NCI-H345 (cell line): Measurements from ENCODE around the gene USP14.

ENCODE experiments used
- DNase-seq: peaks from one replicate; lab custom pipeline; 2025; lab: John Stamatoyannopoulos, UW

USP14 gene

GRCh38 chr18:159933-160332 is 1.6 kb downstream of the USP14 start:
- no peak for DNase-seq

- no peak for DNase-seq
These were observed 2.6 kb downstream of the USP14 start for GRCh38 chr18:160831-161570.

GRCh38 chr18:172361-172760 is 14.0 kb downstream of the USP14 start:
- peak; percentile 81 for DNase-seq

- no peak for DNase-seq
These were observed 21.1 kb downstream of the USP14 start for GRCh38 chr18:179499-179898.

GRCh38 chr18:181711-182110 is 23.4 kb downstream of the USP14 start:
- DNase-seq, result no peak

GRCh38 chr18:183769-184168 is 25.4 kb downstream of the USP14 start:
- peak; percentile 72 for DNase-seq

GRCh38 chr18:189254-189653 is 30.9 kb downstream of the USP14 start:
- no peak for DNase-seq

- no peak for DNase-seq
These were observed 33.4 kb downstream of the USP14 start for GRCh38 chr18:191725-192124.

GRCh38 chr18:192801-193200 is 34.4 kb downstream of the USP14 start:
- DNase-seq, result no peak

GRCh38 chr18:195651-196050 is 37.3 kb downstream of the USP14 start:
- no peak for DNase-seq

GRCh38 chr18:199214-199613 is 40.9 kb downstream of the USP14 start:
- DNase-seq, result no peak

GRCh38 chr18:199768-200167 is 41.4 kb downstream of the USP14 start:
- peak; percentile 30 for DNase-seq

GRCh38 chr18:210075-210474 is 51.7 kb downstream of the USP14 start:
- no peak for DNase-seq

GRCh38 chr18:210733-211132 is 52.4 kb downstream of the USP14 start:
- DNase-seq, result no peak

- no peak for DNase-seq
These were observed 53.2 kb downstream of the USP14 start for GRCh38 chr18:211582-211981.

- no peak for DNase-seq
These were observed 54.4 kb downstream of the USP14 start for GRCh38 chr18:212780-213179.

- DNase-seq, result no peak
These were observed 55.1 kb downstream of the USP14 start for GRCh38 chr18:213505-213904.

GRCh38 chr18:213966-214365 is 55.6 kb downstream of the USP14 start:
- DNase-seq, result no peak

- DNase-seq, result no peak
These were observed 57.2 kb downstream of the USP14 start for GRCh38 chr18:215448-216010.

GRCh38 chr18:217532-218336 is 59.4 kb downstream of the USP14 start:
- DNase-seq, result no peak

GRCh38 chr18:220708-221107 is 62.4 kb downstream of the USP14 start:
- no peak for DNase-seq

GRCh38 chr18:225745-226144 is 67.4 kb downstream of the USP14 start:
- DNase-seq, result no peak

- no peak for DNase-seq
These were observed 69.0 kb downstream of the USP14 start for GRCh38 chr18:227374-227773.
